ENCODE data around the gene TMEM50B. TPM values are rescaled to one million over a fixed set of nuclear protein-coding genes. Genes with fewer than 3 reads are reported as not detected.
"Not testable (repeated sequence)": the region's sequence is repeated elsewhere in the genome, so short reads cannot be mapped to it uniquely, and the experiment has no call there.

TMEM50B gene
- total RNA-seq, 1 donor from 2014 or later: 32.0 TPM

DNA sequence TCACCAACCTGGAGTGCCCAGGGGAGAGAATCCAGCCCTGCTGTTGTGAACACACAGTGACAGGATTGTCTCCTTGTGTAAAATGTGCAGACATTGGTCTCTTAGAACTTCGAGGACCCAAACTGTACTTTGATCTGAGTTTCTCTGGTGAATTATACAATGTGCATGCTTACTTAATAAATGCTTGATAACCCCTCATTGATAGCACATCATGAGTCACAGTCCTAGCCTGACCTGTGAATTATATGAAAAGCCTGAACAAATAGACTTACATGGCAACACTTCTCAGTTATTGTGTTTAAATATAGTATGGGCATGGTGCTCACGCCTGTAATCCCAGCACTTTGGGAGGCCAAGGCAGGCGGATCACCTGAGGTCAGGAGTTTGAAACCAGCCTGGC is 53.9 kb downstream of the TMEM50B start:
- no peak for DNase-seq

- no peak for DNase-seq
Measured at GRCh38 chr21:33424214-33424613, 55.6 kb downstream of the TMEM50B start.

DNA sequence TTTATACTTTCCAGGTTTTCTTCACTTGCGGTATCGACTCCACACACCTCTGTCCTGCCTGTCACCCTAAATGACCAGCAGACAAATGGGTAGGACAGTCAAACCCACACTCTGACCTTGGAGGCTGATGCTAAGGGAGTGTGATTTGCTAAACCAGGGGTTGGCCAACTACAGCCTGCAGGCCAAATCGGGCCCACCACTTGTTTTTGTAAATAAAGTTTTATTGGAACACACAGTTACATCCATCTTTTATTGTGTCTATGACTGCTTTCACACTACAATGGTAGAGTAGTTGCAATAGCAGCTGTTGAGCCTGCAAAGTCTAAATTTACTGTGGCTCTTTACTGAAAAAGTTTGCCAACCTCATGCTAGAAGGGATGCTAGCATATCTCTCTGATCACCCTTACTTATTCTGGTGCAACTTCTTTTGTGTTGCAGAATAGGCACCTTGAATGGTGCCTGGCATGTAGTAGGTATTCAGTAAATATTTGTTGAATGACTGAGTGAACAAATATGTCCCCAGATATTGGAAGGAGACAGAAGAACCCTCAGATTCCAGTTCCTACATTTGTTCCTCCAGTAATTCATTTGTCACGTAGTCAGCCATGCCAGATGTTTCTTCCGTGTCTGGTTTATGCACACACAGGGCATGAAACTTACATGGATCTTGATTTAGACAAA is 57.9 kb downstream of the TMEM50B start:
- no peak for DNase-seq

DNA sequence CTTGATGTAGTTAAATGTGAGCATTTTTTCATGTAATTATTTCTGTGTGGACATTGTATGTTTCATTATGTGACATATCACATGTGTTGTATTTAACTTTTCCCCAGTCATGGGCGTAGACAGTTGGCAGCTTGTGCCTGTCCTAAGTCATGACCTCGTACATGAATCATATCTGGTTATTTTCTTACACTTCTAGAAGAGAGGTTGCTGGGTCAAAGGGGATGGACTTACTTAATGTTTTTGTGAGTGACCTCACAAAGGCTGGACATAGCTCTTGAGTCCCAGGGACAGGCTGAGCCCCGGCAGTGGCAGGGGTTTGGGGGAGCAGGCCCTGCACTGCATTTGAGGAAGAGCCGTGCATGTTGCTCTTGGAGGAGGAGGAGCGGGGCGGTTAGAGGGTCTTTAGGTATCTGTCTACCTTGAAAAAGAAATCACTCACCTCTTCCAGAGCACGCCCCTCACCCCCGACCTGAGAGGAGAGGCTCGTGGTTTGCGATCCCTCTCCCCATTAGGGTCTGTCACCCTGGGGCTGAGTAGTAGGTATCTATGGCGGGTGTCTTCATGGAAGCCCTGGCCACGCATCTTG is 60.1 kb downstream of the TMEM50B start:
- DNase-seq: peak; percentile 76

DNA sequence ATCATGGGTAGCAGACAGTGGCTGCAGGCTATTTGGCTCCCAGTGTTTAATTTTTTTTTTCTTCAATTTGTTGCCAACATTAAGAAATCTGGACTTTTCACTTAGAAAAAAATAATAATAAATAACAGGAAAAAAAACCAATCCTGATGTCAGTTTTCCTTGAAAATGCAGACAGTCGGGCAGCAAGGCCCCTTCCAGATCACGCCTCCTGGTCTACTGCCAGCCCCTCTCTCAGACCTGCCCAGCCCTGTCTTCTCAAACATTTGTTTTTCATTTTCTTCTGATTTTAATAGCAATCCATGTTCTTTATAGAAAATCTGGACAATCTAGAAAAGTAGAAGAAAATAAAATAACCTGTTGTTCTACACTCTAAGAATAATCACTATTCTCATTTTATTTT is 61.1 kb downstream of the TMEM50B start:
- DNase-seq: no peak

DNA sequence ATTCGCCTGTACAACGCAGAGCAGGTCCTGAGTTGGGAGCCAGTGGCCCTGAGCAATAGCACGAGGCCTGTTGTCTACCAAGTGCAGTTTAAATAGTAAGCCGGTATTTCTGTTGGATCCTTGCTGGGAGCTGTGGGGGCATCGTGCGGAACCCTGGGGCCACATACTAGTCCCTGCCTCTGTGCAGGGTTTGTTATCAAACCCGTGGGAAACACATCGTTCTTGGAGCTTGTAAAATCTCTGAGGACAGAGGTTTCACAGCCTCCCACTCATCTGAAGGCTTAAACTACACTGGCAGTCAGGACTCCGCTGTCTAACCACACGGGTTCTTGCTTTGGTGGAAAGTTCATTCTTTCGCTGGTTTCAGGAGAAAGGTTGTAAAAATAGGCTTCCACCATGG is 64.8 kb downstream of the TMEM50B start:
- DNase-seq: no peak

DNA sequence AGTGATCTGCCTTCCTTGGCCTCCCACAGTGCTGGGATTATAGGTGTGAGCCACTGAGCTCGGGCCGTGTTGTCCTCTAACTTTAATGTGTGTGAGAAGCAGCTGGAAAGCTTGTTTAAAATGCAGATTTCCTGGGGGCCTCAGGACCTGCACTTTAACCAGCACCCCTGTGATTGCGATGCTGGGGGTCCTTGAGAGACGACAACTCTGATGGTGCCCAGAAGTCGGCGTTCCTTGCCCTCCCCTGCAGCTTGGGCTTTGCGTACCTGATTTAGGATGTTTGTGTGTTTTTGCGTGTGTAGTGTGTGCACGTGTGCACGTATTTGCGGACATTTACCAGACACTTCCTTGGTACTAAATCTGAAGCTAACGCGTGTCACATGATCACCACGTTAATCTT is 65.7 kb downstream of the TMEM50B start:
- DNase-seq: no peak

DNA sequence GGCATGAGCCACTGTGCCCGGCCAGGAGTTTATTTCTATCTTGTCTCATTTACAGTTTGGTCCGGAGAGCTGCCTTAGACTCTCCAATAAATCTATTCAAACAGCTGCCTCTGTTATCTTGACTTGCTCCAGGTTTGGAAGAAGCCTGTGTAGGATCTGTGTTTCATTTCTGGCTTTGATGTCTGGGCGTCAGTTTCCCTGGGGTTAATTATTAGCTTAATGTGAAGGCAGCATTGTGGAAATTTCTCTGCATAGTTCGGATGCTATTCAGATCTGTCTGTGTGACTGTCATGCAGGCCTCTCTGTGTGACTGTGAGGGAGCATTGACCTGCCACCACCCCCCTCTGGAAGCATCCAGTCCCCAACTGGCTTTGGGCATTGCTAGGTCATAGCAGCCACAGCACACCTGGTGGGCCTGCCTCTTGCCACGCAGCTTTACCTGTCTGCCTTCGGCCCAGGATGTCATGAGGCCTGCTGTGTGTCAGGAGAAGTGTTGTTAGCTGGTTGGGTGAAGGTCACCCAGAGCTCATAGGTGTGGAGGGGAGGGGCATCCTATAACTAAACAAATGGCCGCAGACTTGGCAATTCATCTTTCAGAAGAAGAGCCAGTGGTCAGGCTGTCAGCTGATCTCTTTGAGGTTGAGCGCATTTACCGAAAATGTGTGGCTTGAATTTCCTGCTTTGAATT is 66.8 kb downstream of the TMEM50B start:
- no peak for DNase-seq

DNA sequence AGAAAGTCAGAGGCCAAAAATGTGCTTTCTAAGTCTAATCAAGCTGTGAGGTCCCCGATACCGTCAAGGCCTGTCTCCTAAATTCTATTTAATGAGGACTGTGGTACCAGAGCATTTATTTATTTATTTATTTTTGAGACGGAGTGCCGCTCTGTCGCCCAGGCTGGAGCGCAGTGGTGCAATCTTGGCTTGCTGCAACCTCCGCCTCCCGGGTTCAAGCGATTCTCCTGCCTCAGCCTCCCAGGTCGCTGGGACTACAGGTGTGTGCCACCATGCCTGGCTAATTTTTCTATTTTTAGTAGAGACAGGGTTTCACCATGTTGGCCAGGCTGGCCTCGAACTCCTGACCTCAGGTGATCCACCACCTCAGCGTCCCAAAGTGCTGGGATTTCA is 67.3 kb downstream of the TMEM50B start:
- not testable (repeated sequence) for DNase-seq

DNA sequence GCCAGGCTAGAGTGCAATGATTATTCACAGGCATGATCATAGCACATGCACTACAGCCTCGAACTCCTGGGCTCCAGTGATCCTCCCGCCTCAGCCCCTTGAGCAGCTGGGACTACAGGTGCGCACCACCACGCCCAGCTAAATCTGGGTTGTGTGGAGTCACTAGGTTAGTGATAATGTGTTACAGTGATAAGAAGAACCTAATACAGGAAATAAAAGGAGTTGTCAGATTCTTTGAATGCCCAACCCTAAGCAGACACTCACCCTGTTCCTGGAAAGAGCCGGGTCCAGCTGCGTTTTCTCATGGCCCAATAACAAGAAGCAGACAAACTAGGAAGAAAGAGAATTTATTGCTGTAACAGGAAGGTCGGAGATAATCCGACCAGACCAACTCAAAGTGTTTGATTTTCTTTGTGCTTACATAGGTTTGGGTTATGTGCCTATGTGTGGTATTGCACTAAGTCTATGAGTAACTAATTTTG is 67.8 kb downstream of the TMEM50B start:
- no peak for DNase-seq

DNA sequence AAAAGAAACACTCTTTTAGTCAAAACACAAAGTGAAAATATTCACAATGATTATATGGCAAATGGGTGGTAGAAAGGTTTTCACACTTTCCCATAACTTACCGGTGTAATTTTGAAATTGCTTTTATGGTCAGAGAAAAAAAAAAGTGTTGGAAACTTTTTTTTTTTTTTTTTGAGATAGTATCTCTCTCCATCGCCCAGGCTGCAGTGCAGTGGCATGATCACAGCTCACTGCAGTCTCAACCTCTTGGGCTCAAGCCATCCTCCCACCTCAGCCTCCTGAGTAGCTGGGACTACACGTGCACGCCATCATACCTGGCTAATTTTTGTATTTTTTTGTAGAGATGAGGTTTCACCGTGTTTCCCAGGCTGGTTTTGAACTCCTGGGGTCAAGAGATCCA is 73.3 kb downstream of the TMEM50B start:
- DNase-seq: no peak

- DNase-seq: peak; percentile 60
Measured at GRCh38 chr21:33403786-33404585, 75.8 kb downstream of the TMEM50B start.

- peak; percentile 47 for DNase-seq
Measured at GRCh38 chr21:33403128-33403785, 76.5 kb downstream of the TMEM50B start, which contains the start of gene IFNGR2. Gene IFNGR2, plus strand, starts transcription at chr21:33403413. Its CDS starts 131 bp downstream, at chr21:33403544.

GRCh38 chr21:33402001-33402979 is 77.5 kb downstream of the TMEM50B start:
- DNase-seq: peak; percentile 60

- DNase-seq: no peak
Measured at GRCh38 chr21:33401630-33401992, 78.2 kb downstream of the TMEM50B start.

Other genes with a start within 250 kb of the TMEM50B start
- gene IL10RB, start 213.6 kb downstream of the TMEM50B start, total RNA-seq: 55.0 and 55.5 TPM in 2 replicates
- 22.3 and 40.3 TPM in 2 replicates for gene IFNAR1, start 155.0 kb downstream of the TMEM50B start, total RNA-seq
- gene IFNGR2, start 76.6 kb downstream of the TMEM50B start, total RNA-seq: 51.3 and 64.2 TPM in 2 replicates
- 1.9 and 2.6 TPM in 2 replicates for gene DNAJC28, start 11.7 kb upstream of the TMEM50B start, total RNA-seq
- gene GART, start 62.1 kb upstream of the TMEM50B start, total RNA-seq: 89.0 and 106 TPM in 2 replicates
- gene SON, start 63.1 kb upstream of the TMEM50B start, total RNA-seq: 180 and 275 TPM in 2 replicates
- gene DONSON, start 108.7 kb upstream of the TMEM50B start, total RNA-seq: 9.2 and 18.6 TPM in 2 replicates
- 31.8 and 38.7 TPM in 2 replicates for gene CRYZL1, start 161.8 kb upstream of the TMEM50B start, total RNA-seq
- 57.3 and 94.0 TPM in 2 replicates for gene ITSN1, start 162.5 kb upstream of the TMEM50B start, total RNA-seq